Hypothalamus (tissue), 51 donors: ENCODE measurements around the gene OTUD4.
"Not testable (repeated sequence)": the region's sequence is repeated elsewhere in the genome, so short reads cannot be mapped to it uniquely, and the experiment has no call there.

Experiments
- DNase-seq, 51 donors: peaks; one replicate each; lab custom pipeline; 2025; lab: John Stamatoyannopoulos, UW

Gene OTUD4, protein sequence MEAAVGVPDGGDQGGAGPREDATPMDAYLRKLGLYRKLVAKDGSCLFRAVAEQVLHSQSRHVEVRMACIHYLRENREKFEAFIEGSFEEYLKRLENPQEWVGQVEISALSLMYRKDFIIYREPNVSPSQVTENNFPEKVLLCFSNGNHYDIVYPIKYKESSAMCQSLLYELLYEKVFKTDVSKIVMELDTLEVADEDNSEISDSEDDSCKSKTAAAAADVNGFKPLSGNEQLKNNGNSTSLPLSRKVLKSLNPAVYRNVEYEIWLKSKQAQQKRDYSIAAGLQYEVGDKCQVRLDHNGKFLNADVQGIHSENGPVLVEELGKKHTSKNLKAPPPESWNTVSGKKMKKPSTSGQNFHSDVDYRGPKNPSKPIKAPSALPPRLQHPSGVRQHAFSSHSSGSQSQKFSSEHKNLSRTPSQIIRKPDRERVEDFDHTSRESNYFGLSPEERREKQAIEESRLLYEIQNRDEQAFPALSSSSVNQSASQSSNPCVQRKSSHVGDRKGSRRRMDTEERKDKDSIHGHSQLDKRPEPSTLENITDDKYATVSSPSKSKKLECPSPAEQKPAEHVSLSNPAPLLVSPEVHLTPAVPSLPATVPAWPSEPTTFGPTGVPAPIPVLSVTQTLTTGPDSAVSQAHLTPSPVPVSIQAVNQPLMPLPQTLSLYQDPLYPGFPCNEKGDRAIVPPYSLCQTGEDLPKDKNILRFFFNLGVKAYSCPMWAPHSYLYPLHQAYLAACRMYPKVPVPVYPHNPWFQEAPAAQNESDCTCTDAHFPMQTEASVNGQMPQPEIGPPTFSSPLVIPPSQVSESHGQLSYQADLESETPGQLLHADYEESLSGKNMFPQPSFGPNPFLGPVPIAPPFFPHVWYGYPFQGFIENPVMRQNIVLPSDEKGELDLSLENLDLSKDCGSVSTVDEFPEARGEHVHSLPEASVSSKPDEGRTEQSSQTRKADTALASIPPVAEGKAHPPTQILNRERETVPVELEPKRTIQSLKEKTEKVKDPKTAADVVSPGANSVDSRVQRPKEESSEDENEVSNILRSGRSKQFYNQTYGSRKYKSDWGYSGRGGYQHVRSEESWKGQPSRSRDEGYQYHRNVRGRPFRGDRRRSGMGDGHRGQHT

DNA sequence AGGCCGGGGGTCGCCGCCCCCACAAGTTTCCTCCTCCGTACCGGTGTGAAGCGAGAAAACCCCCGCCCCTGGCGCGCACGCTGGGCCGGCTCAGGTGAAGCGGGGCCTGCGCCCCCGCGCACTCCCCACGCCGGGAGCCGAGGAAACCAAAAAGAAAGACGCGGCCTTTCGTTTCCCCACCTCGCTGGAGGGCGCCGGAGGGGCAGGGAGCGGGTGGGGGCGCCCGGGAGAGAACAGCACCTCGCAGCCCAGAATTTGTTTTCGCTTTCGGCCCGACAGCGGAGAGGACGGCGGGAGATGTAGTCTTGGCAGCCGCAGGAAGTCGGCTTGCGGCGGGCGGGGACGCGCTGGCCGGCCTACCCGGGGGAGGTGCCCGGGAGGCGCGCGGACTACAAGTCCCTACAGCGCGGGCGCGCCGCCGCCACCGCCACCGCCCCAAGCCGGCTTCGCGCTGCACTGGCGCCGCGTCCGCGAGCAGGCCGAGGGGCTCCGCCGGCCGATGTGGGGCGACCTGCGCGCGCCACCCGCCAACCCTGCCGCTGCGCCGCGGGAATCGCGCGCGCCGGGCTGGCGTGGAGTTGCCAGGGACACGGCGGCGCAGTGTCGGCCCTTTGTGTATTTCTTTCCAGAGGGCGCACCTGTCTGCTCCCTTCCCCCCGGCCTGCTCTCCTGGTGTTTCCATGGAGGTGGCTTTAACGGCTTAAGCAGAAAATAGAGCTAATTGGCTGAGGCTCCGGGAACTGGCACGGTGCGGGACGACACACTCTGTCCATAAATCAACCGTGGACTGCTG is at the start of gene OTUD4:
Gene OTUD4 (minus strand): TSS at position 292 of the 793 bp plus-strand sequence. CDS start 616 bp downstream, outside the sequence.
- DNase-seq = peak; percentile 41 to 98 (median 90)

DNA sequence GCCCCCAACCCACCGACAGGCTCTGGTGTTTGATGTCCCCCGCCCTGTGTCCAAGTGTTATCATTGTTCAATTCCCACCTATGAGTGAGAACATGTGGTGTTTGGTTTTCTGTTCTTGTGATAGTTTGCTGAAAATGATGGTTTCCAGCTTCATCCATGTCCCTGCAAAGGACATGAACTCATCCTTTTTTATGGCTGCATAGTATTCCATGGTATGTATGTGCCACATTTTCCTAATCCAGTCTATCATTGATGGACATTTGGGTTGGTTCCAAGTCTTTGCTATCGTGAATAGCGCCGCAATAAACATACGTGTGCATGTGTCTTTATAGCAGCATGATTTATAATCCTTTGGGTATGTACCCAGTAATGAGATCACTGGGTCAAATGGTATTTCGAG is 42.8 kb upstream of the OTUD4 start:
- DNase-seq = not testable (repeated sequence)

DNA sequence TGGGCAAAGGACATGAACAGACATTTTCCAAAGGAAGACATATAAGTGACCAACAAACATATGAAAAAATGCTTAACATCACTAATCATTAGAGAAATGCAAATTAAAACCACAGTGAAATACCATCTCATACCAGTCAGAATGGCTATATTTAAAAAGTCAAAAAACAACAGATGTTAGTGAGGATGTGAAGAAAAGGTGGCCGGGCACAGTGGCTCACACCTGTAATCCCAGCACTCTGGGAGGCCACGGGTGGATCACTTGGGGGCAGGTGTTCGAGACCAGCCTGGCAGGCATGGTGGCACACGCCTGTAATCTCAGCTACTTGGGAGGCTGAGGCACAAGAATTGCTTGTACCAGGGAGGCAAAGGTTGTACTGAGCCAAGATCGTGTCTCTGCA is 41.1 kb upstream of the OTUD4 start:
- DNase-seq = not testable (repeated sequence)

DNA sequence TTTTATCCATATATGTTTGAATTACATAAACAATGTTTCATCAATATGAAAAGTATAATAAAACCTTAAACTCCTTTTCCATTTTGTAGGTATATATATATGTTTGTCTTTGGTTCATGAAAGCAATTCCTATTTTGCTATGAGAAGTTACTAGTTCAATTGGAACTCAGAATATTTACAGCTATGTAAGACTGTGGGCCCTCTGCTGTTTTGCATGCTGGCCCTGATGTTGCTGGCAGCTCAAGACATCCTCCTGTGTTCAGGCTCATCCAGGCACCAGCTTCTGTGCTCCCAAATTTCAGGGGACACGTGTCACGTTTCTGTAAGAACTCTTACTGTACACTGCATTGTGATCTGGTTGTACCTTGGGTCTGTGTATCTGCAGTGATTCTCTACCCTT is 38.7 kb upstream of the OTUD4 start:
- DNase-seq = no peak

DNA sequence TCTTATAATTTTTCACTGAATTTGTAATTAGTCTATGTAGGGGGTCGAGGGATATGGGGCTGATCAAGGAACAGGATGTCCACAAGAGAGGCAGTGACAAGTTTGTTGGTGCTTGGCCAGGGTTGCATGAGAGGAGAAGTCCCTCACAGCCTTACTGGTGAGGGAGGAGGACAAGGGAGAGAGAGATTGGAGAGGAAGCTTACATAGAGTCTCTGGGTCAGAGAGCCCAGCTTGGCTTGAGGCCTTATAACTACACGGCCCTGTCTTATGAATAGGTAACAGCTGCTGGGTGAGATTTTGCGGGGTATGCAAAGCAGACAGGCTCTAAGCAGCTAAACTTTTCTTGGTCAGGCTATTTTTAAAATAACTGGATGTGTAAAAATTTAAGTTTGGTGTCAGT is 37.9 kb upstream of the OTUD4 start:
- no peak for DNase-seq

DNA sequence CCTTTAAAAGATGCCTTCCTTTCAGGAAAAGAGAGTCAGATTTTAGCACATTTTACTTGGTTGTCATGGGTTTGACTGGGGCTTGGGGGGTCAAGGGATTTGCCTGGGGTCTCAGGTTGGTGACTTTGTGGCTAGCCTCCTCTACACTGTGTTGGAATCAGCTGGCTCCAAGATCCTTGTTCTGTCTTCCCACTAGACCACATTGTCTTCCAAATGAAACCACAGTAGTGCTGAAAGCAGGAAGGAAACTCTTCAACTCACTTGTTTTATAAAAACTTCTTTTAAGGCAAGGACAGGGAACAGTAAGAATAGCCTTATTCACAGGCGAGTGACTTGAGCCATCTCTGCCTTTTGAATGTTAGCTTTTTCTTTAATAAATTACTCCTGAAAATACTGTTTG is 37.0 kb upstream of the OTUD4 start:
- DNase-seq = no peak

DNA sequence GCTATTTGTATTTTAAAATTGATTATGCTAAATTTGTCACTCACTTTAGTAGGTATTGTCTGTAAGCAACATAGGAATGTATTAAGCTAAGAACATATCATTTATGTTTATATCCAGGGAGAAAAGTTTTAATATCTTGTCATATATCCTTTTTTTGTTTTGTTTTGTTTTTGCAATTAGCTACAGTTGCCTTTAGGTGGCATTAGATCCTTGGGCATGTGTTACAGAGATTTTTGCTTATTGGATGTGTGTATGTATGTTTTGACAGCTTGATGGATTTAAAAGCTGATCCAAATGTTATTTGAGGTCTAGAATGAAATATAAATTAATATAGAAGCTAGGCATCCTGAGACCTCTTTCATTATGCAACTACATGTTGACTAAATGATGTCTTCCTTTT is 36.1 kb upstream of the OTUD4 start:
- DNase-seq = no peak

DNA sequence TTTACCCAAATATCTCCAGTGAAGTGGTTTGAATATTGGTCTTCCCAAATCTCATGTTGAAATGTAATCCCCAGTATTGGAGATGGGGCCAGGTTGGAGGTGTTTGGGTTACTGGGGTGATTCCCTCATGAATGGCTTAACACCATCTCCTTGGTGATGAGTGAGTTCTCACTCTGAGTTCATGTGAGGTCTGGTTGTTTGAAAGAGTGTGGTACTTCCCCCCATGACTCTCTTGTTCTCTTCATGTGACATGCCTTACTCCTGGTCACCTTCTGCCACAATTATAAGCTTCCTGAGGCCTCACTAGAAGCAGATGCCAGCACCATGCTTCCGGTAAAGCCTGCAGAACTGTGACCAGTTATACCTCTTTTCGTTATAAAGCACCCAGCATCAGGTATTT is 32.9 kb upstream of the OTUD4 start:
- no peak for DNase-seq

DNA sequence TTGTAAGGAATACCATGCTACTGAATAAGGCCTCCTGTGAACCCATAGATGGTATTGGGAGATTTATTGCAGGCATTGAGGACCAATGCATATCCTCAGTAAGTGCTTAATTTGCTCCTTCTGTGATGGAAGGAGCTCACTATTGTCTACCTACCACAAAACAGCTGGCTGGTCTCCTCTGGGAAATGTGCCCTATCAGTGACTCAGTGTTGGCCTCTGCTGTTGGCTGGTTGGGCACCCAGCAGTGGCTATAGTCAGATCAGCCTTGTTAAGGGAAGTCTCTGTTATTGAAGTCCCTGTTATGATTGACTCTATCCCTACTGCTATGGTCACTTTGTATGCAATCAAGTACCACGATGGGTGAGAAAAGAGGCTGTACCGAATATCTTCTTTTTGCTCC is 27.5 kb upstream of the OTUD4 start:
- no peak for DNase-seq

DNA sequence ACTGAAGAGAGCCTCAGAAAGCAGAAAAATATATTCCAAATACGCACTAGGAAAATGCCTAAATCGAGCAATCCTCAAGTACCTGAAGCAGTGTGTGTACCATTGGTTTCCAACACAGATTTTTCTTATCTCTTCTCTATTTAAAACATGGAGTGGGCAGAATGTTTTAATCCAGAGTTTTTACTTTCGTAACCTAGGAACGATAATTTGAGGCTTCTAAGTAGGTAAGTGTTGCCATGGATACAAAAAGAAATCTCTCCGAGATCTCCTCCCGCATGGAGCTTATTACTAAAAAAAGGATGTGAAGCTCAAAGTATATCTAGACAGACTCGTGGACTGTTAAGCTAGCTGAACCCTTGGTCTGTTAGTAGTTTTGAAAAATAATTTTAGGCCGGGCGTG is 23.0 kb upstream of the OTUD4 start:
- DNase-seq = peak in 1 of 51 donors; percentile 29

DNA sequence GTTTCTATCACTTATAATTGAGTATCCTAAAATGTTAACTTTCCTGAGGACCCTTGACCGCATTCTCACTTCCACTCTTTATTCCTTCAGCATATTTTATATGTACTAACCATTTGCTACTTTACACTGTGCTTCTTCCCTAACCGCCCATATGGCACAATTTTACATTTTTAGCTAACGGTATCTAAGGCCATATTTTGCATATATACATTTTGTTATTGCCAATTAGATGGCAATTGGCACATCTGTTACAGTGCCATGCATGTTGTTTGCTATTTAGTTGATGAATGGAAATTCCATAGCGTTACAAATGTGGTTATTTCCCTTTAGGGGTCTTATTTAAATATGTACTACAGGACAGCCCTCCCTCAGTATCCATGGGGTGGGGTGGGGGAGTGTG is 20.0 kb upstream of the OTUD4 start:
- DNase-seq = no peak

DNA sequence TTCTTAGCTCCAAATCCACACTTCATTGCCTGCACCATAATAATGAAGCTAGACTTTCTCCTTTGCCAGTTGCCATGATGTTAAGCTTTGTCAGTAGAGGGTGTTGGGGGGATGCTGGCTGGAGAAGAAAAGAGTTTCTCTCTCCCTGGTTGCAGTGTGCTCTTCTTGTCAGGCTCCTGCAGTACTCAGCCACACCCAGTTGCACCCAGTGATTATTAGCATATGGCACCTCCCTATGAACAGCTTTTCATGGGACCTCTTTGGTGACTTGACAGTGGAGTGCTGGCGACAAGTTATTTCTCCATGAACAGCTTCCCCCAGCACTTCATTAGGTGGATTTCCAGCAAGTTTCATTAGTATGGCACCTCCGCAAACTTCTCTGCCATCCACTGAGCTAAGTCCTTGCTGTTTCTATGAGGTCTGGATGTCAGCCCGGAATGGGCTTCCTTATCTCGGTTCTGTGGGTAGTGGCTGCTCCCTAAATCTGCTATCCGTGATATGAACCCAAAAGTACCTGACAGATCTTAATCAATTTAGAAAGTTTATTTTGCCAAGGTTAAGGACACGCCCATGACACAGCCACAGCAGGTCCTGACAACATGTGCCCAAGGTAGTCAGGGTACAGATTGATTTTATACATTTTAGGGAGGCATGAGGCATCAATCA is 18.8 kb upstream of the OTUD4 start:
- DNase-seq = no peak

DNA sequence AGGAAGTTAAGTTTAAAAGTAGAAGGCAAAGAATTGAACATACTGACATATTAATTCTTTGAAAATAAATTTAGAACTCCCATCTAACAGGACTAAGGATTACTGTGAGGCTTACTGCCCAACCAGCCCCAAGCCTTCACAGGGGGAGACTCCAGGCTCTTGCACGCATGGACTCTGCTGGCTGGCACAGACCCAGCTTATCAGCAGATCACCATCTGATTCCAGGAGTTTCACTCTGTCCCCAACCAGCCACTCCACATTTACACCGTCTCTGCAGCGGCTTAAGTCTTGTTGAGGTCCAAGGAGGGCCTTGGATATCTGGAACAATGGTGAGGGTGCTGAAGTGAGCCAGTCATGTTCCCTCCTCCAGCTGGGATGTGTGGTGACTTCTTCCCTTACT is 16.4 kb upstream of the OTUD4 start:
- no peak for DNase-seq

DNA sequence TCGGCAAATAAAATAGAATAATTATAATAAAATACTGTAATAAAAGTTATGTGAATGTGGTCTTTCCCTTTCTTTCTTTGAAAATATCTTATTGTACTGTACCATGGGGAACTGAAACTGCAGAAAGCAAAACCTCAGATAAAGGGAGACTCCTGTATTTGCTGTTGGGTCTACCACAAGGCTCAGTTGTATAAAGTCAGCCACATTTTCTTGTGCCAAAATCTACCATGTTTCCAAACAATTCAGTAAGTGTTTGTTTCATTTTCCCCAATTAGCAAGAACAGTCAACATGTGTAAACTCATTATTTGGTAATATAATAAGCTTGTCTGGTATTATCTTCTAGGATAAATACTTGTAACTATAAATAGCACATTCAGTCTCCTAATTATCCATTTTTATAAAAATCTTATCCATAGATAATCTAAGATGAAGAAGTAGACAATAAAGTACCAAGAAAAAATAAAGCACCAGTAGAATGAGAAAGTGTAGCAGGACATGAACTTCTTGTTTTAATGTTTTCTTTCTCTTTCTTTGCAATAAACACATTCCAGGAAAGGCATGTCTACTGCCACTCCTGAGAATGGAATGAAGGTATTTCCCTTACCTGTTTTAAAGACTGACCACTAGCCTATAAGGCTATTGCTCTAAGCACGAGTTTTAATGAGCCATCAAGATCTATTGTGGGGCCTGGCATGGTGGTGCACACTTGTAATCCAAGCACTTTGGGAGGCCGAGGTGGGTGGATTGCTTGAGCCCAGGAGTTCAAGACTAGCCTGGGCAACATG is 15.0 kb upstream of the OTUD4 start:
- DNase-seq = no peak

DNA sequence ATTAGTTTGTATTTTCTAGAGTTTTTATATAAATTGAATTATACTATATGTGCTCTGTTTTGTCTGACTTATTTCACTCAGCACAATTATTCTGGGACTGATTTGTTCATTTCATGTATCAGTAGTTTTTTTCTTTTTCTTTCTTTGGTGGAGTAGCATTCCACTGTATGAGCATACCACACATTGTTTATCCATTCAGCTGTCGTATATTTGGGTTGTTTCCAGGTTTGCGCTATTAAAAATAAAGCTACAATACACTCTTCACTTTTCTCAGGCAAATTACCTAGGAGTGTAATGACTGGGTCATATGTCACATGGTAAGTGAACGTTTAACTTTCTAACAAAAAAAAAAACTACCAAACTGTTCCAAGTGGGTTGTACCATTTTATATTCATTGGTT is 9.6 kb upstream of the OTUD4 start:
- no peak for DNase-seq

DNA sequence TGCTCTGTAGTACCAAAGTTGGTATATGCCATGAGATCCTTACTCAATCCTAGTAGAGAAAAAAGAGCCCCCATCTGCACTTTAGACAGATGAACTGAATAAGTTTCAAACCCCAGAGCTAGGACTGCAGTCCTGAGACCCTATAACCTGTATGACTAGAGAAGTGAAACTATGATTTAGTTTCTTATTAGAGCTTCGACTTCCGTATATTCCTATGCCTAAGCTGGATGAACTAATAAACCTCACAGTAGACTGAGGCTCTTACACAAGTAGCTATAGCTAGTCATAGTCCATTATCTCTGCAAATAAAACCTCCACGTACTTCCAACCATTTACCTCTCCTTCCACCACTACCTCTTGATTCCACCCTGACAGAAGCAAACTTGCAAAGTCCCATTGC is 6.3 kb upstream of the OTUD4 start:
- DNase-seq = no peak

DNA sequence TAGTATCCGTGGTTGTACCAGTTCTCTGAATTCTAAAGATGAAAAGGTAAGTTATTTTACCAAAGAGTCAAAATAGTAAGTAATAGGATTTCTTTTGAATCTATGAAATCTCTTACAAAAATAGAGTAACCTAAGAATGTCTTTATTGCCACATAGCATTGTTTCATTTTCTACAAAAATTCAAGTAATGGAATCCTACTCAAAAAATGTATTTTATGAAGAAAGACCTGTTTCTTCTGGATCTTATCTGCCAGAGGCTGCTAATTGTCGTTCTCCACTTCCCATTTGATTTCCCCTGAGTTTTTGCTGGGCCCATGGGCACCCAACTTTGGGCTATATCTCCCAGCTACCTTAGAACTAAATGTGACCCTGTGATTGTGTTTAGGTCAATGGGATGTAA is 3.2 kb upstream of the OTUD4 start:
- no peak for DNase-seq

DNA sequence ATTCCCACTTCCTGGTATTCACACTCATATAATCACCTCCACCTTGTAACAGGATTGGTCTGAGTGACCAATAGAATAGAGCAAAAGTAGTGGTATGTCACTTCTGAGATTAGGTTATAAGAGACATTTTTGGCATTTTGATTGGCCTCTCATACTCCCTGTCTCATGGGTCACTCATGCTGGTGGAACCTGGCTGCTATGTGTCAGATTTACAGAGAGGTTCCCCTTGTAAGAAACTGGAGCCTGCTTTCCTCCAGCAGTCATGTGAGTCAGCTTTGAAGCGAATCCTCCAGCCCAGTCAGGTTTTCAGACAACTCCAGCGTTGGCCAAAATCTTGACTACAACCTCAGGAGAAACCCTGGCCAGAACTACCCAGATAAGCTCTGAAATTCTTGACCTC is 2.6 kb upstream of the OTUD4 start:
- no peak for DNase-seq

DNA sequence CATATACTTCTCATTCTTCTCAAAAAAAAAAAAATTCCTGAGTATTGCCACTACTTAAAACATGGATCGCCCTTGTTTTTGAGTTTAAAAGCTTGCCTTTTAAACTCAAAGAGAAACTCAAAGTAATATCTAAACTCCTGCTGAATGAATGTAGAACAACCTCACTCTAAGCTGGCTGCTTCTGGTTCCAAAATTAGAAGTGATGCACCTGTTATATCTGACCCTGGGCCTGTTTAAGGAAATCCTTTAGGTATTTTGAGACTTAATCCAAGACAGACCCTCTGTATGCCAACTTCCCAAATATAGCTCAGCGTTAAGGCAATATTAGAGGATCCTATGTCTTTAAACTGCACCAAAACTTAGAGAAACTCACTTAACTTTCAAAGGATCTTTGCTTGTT is 1.8 kb upstream of the OTUD4 start:
- no peak for DNase-seq
